H9 (cell line): ENCODE results near the gene PIK3CD. TPM values are rescaled to one million over a fixed set of nuclear protein-coding genes. Genes with fewer than 3 reads are reported as not detected.

Experiments
- DNase-seq: peaks from one replicate; pipeline ENCODE4 v3.0.0-alpha.2; 2017
- H2AFZ ChIP-seq: one replicate; pipeline ENCODE4 v1.6.1; 2013; ENCODE audit warnings: mild to moderate bottlenecking, low read length, control low read depth, moderate library complexity
- H2AK5ac ChIP-seq: 2 replicates; pipeline ENCODE4 v1.6.1; 2013; ENCODE audit warnings: low read length, control low read depth, mixed read lengths; ENCODE audit not compliant: insufficient read length
- H2BK120ac ChIP-seq: one replicate; pipeline ENCODE4 v1.6.1; 2013; ENCODE audit warnings: low read depth, mild to moderate bottlenecking, low read length, control low read depth, inconsistent platforms; ENCODE audit not compliant: poor library complexity, severe bottlenecking
- H2BK12ac ChIP-seq: 2 replicates; pipeline ENCODE4 v1.6.1; 2013; ENCODE audit warnings: low read length, control low read depth, mixed read lengths, low read depth; ENCODE audit not compliant: insufficient read length
- H2BK15ac ChIP-seq: 2 replicates; pipeline ENCODE4 v1.6.1; 2013; ENCODE audit warnings: low read depth, low read length, control low read depth
- H2BK20ac ChIP-seq: one replicate; pipeline ENCODE4 v1.6.1; 2013; ENCODE audit warnings: low read depth, mild to moderate bottlenecking, low read length, control low read depth, inconsistent platforms; ENCODE audit not compliant: poor library complexity, severe bottlenecking
- H2BK5ac ChIP-seq: 2 replicates; pipeline ENCODE4 v1.6.1; 2013; ENCODE audit warnings: low read length, control low read depth, mixed read lengths; ENCODE audit not compliant: insufficient read length
- H3K14ac ChIP-seq: 2 replicates; pipeline ENCODE4 v1.6.1; 2013; ENCODE audit warnings: low read length, control low read depth; ENCODE audit not compliant: insufficient read depth
- H3K18ac ChIP-seq: 2 replicates; pipeline ENCODE4 v1.6.1; 2013; ENCODE audit warnings: low read depth, mild to moderate bottlenecking, mixed read lengths, low read length, control low read depth; ENCODE audit not compliant: insufficient read length
- H3K23ac ChIP-seq: 2 replicates; pipeline ENCODE4 v1.6.1; 2013; ENCODE audit warnings: low read length, control low read depth, mixed read lengths, low read depth; ENCODE audit not compliant: insufficient read length
- H3K23me2 ChIP-seq: 2 replicates; pipeline ENCODE4 v1.6.1; 2013; ENCODE audit warnings: low read depth, mild to moderate bottlenecking, mixed read lengths, low read length, control low read depth; ENCODE audit not compliant: insufficient read length, poor library complexity, severe bottlenecking
- H3K27ac ChIP-seq: 2 replicates; pipeline ENCODE4 v1.5.1; 2013; ENCODE audit warnings: low read length, control low read depth, mixed read lengths, low read depth; ENCODE audit not compliant: insufficient read length
- H3K27me3 ChIP-seq: 2 replicates; pipeline ENCODE4 v1.6.1; 2013; ENCODE audit warnings: low read length, control low read depth, inconsistent platforms; ENCODE audit not compliant: insufficient read depth
- H3K4ac ChIP-seq: 2 replicates; pipeline ENCODE4 v1.6.1; 2013; ENCODE audit warnings: low read depth, mild to moderate bottlenecking, control low read depth, inconsistent platforms, low read length, moderate library complexity
- H3K4me1 ChIP-seq: 2 replicates; pipeline ENCODE4 v1.6.1; 2013; ENCODE audit warnings: low read length, control low read depth, inconsistent platforms; ENCODE audit not compliant: insufficient read depth
- H3K4me2 ChIP-seq: 2 replicates; pipeline ENCODE4 v1.6.1; 2013; ENCODE audit warnings: low read length, control low read depth, mixed read lengths; ENCODE audit not compliant: insufficient read length, insufficient read depth
- H3K56ac ChIP-seq: 2 replicates; pipeline ENCODE4 v1.6.1; 2013; ENCODE audit warnings: low read depth, mild to moderate bottlenecking, mixed read lengths, low read length, control low read depth; ENCODE audit not compliant: insufficient read length
- H3K79me1 ChIP-seq: 2 replicates; pipeline ENCODE4 v1.6.1; 2013; ENCODE audit warnings: low read depth, mild to moderate bottlenecking, moderate library complexity, low read length, control low read depth, inconsistent platforms; ENCODE audit not compliant: insufficient read depth, poor library complexity, severe bottlenecking
- H3K79me2 ChIP-seq: 2 replicates; pipeline ENCODE4 v1.6.1; 2013; ENCODE audit warnings: low read length, control low read depth, inconsistent platforms; ENCODE audit not compliant: insufficient read depth
- H3K9ac ChIP-seq: 2 replicates; pipeline ENCODE4 v1.6.1; 2013; ENCODE audit warnings: low read length, control low read depth, mixed read lengths; ENCODE audit not compliant: insufficient read length; ENCODE audit errors: extremely low read depth
- H3K9me3 ChIP-seq: one replicate; pipeline ENCODE4 v1.6.1; 2013; ENCODE audit warnings: low read depth, low read length, inconsistent platforms; ENCODE audit not compliant: control insufficient read depth
- H3T11ph ChIP-seq: one replicate; pipeline ENCODE4 v1.6.1; 2013; ENCODE audit warnings: mild to moderate bottlenecking, low read length, control low read depth, inconsistent platforms
- H4K20me1 ChIP-seq: one replicate; pipeline ENCODE4 v1.6.1; 2013; ENCODE audit not compliant: control insufficient read depth, insufficient read length, insufficient read depth
- H4K5ac ChIP-seq: 2 replicates; pipeline ENCODE4 v1.6.1; 2013; ENCODE audit warnings: low read depth, mild to moderate bottlenecking, mixed read lengths, low read length, control low read depth; ENCODE audit not compliant: insufficient read length
- H4K8ac ChIP-seq: replicated peaks from 2 replicates; pipeline ENCODE4 v1.6.1; 2013; ENCODE audit warnings: low read length, control low read depth, mixed read lengths, low read depth; ENCODE audit not compliant: insufficient read length
- H4K91ac ChIP-seq: 2 replicates; pipeline ENCODE4 v1.6.1; 2013; ENCODE audit warnings: low read depth, mild to moderate bottlenecking, moderate library complexity, mixed read lengths, low read length, control low read depth; ENCODE audit not compliant: insufficient read length
- H3K27ac Mint-ChIP-seq, 3 experiments: 2 replicates in 2 of 3; 3 replicates in 1 of 3; pipeline ENCODE4 v1.8.0; 2020 to 2021; ENCODE audit warnings: mixed read lengths in 3 of 3, mild to moderate bottlenecking in 1 of 3, moderate library complexity in 1 of 3
- H3K27me3 Mint-ChIP-seq: 2 replicates; pipeline ENCODE4 v1.8.0; 2021; ENCODE audit warnings: low read depth, mild to moderate bottlenecking, moderate library complexity, mixed read lengths
- H3K36me3 Mint-ChIP-seq, 3 experiments: 2 replicates in 2 of 3; 3 replicates in 1 of 3; pipeline ENCODE4 v1.8.0; 2020 to 2021; ENCODE audit warnings: low read depth in 3 of 3, mixed read lengths in 3 of 3; ENCODE audit not compliant: insufficient read depth in 1 of 3
- H3K4me1 Mint-ChIP-seq, 2 experiments: 2 replicates each; pipeline ENCODE4 v1.8.0; 2020; ENCODE audit warnings: mixed read lengths in 2 of 2
- H3K4me3 Mint-ChIP-seq, 2 experiments: 2 replicates in 1 of 2; 3 replicates in 1 of 2; pipeline ENCODE4 v1.8.0; 2020 to 2021; ENCODE audit warnings: mild to moderate bottlenecking in 2 of 2, mixed read lengths in 2 of 2, moderate library complexity in 1 of 2
- H3K9me3 Mint-ChIP-seq, 2 experiments: 2 replicates in 1 of 2; 3 replicates in 1 of 2; pipeline ENCODE4 v1.8.0; 2020; ENCODE audit warnings: mild to moderate bottlenecking in 2 of 2, mixed read lengths in 2 of 2, moderate library complexity in 1 of 2
- CTCF ChIP-seq: fragments of 200-600 bp; sonication (generic); conservative IDR thresholded peaks from 3 replicates; pipeline ENCODE4 v1.8.0; 2021; ENCODE audit warnings: antibody characterized with exemption, mild to moderate bottlenecking
- WGBS: extraction: QIAGEN DNeasy Blood & Tissue Kit; methylation state at CpG from one replicate; pipeline ENCODE4 v1.1.7; 2013; ENCODE audit warnings: missing lambda C conversion rate, low lambda C conversion rate, mixed read lengths; ENCODE audit not compliant: insufficient read length; ENCODE audit errors: extremely low coverage; 5-methylcytosine and 5-hydroxymethylcytosine counted together
- total RNA-seq: library from RNA; stranded (reverse); gene quantifications from 2 replicates; pipeline ENCODE4 v1.2.1, GENCODE V29; 2021

PIK3CD gene
- total RNA-seq, 1 experiment from 2014 or later = 10.0 TPM

GRCh38 chr1:9629445-9630201 is 21.9 kb upstream of the PIK3CD start:
- Histone ChIP-seq H2BK20ac (no peak overlapping the region), H3K79me2 (no peaks in the 10 kb centered on the region), H4K20me1 (no peaks in the 10 kb centered on the region), H3K9ac (no peak overlapping the region), H3K27ac (no peak overlapping the region), H4K91ac (no peak overlapping the region), H3K4me1 (no peaks in the 10 kb centered on the region), H3K79me1 (no peaks in the 10 kb centered on the region), H3K27me3 (no peaks in the 10 kb centered on the region), H4K5ac (no peak overlapping the region), H2BK15ac (no peak overlapping the region), H3K23ac (no peak overlapping the region), H2BK12ac (no peak overlapping the region), H3K14ac (no peak overlapping the region), H2BK120ac (no peak overlapping the region), H3K23me2 (no peaks in the 10 kb centered on the region), H4K8ac (no peak overlapping the region), H2AFZ (no peak overlapping the region), H3K56ac (no peak overlapping the region), H3T11ph (no peak overlapping the region), H2AK5ac (no peak overlapping the region), H2BK5ac (no peak overlapping the region), H3K4me2 (no peak overlapping the region), H3K4ac (no peak overlapping the region), H3K9me3 (no peaks in the 10 kb centered on the region), H3K18ac (no peak overlapping the region)
- Mint-ChIP-seq H3K4me1 (peaks cover 0 to 17% of the 10 kb centered on the region in 2 experiments; a peak in 3 of 4 replicates), H3K36me3 (no peaks in the 10 kb centered on the region), H3K9me3 (peaks cover 2 to 3% of the 10 kb centered on the region in 2 experiments; a peak in 4 of 5 replicates), H3K27ac (peak overlapping the region in 1 of 3 experiments; percentile 40; a peak in 1 of 7 replicates), H3K27me3 (peaks cover 30% of the 10 kb centered on the region), H3K4me3 (no peak overlapping the region)
- TF ChIP-seq CTCF = no peak
- no CpG with 5 or more reads among the region's 29 CpGs for WGBS
- DNase-seq = no peak
